Medulla oblongata (tissue), 1 donor: ENCODE measurements around the gene POLE.

Source experiments
- DNase-seq: peaks from one replicate; pipeline ENCODE4 v3.0.0-alpha.2; 2015; ENCODE audit errors: extremely low spot score

The POLE gene

DNA sequence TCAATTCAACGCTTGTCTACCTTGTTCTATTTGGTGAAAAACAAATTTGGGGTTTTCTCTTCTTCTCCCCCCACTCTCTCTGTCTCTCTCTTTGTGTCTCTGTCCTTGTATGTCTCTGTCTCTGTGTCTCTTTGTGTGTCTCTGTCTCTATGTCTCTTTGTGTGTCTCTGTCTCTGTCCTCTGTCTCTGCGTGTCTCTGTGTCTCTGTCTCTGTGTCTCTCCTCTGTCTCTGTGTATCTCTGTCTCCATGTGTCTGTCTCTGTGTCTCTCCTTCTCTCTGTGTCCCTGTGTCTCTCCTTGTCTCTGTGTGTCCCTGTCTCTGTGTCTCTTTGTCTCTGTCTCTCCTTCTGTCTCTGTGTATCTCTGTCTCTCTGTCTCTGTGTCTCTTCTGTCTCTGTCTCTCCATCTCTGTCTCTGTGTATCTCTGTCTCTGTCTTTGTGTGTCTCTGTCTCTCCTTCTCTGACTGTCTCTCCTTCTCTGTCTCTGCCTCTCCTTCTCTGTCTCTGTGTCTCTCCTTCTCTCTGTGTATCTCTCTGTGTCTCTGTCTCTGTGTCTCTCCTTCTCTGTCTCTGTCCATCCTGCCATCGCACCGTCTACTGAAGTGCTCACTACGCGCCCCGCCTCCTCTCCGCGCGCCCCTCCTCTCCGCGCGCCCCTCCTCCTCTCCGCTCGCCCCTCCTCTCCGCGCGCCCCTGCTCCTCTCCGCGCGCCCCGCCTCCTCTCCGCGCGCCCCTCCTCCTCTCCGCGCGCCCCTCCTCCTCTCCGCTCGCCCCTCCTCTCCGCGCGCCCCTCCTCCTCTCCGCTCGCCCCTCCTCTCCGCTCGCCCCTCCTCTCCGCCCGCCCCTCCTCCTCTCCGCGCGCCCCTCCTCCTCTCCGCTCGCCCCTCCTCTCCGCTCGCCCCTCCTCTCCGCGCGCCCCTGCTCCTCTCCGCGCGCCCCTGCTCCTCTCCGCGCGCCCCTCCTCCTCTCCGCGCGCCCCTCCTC is 89.5 kb downstream of the POLE start:
- DNase-seq, result no peak

DNA sequence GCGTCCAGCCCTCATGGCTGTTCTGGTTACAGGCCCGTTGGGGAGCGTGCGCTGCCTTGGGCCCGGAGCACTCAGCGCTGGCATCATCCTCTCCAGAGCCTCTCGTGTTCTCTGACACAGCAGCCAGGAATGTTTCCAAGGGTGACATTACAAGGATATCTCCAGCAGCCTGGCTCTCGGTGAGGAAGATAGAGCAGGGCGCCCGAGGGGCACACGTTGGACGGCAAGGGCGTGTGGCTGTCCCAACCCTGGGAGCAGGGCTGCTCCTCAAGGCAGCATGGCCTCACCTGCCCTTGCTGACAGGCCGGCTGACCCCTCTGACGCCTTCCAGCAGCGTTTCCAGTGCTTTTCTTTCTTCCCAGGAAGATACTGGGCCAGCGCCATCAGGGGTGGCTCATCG is 91.1 kb downstream of the POLE start:
- DNase-seq, result no peak

DNA sequence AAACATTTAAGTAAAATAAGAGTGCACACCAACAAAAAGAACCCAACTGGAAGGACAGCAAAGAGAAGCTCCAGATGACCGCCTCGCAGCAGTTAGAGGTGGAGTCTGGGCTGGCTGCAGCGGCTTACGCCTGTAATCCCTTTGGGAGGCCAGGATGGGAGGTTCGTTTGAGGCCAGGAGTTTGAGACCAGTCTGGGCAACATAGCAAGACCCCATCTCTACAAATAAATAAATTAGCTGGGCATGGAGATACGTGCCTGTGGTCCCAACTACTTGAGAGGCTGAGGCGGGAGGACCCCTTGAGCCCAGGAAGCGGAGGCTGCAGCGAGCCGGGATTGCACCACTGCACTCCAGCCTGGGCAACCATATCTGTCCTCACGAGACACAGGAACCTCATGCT is 92.0 kb downstream of the POLE start:
- DNase-seq, result no peak

DNA sequence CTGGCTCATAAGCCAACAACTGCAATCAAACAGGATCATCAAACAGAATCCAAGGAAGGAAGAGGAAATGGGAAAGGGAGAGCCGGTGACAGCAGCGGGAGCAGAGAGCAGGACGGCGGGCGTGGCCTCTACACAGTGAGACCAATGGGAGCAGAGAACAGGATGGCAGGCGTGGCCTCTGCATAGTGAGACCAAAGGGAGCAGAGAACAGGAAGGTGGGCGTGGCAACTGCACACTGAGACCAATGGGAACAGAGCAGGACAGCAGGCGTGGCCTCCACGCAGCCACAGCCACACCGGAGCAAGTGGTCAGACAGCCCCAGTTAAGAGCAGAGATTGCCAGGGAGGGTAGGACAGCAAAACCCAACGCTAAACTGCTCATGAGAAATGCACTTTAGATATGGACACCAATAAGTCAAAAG is 93.2 kb downstream of the POLE start:
- peak; percentile 90 for DNase-seq

DNA sequence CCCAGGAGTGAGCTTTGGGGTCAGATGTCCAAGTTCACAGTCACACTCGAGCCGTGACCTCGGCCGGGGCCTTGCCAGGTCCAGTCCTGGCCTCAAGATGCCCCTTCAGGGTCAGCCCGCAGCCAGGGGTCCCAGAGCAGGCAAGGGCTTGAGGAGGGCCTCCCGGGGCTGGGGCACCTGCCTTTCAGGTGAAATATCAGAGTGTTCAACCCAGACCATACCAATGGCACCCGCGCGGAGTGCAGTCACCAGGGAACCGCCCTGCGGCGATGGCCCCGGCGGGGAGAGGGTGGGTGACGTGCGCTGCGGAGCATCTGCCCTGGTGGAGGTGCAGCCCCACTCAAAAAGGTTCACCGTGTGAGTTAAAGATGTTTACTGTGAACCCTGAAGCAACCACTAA is 93.6 kb downstream of the POLE start:
- no peak for DNase-seq

DNA sequence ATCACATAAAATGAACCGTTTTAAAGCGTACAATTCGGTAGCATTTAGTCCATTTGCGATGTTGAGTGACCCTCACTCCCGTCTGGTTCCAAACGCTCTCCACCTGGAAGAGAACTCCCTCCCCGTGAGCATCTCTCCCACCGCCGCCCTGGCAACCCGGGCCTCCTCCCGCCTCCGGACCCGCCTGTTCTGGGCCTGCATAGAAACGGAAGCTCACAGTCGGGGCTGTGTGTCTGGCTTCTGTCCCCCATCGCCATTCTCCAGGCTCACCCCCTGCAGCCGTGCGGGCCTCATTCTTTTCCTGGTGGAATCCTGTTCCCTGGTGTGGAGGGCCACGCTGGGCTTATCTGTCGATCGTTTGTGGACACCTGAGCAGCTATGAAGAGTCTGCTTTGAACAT is 94.1 kb downstream of the POLE start:
- DNase-seq, result no peak

DNA sequence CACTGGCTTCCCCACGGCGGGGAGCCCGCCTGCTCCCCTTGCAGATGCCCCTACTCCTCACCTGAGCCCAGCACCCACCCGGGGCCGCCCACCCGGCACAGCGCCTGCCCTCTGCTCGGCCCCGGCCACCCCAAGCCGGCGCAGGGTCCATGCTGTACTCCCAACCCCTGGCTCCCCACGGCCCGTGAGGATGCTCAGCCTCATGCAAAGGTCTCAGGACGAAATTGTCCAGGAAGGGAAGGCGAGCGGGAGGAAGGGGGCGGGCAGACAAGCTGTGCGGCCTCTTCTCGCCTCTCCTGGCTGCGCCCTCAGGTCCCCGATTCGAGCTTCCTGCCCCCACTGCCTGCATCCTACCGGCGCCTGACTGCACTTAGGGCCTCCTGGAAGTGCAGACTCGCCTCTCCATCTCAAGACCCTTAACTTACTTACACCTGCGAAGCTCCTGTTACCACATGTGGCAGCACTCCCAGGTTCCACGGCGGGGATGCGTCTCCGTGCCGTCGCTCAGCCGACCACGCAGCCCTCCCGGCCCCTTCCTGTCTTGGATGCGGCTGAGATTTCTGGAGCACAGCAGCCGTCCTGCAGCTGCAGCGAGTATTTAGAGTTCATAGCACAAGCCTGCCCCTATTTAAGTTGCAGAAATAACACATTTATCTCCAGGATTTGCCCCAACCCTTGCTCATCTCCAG is 94.7 kb downstream of the POLE start:
- DNase-seq, result no peak

DNA sequence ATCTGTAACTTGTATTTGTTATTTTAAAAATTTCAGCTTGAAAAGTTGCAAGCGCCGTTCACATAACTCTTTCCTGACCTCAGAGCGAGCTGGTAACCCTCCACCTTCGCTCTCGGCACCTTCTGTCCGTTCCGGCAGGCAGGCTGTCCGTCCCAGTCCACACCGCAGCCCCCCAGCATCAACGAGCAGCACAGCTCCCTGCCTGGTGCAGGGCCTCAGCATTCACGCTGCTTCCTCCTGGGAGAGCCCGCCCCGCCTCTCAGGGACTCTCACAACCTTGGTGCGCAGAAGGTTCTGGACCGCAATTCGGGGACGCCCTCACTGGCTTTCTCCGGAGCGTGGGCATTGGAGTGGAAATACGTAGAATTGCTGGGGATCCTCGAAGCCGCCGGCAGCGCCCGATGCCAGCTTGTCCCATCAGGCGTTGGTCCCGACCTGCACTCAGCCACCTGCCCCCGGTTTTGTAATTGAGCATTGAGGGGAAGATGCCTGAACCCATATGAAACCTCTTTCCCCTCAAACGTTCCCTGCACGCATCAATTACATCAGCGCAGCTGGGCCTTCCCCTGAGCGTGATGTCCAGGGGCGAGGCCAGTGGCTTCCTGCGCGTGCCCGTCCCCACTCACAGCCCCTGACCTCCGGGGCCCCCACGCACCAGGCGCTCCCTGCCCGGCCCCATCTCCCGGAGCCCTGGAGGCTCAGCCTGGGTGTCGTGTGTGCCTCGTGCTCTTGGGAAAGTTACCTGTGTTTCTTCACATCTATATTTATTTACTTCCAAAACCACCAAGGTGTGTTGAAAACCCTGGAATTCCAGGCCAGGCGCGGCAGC is 95.8 kb downstream of the POLE start:
- no peak for DNase-seq

DNA sequence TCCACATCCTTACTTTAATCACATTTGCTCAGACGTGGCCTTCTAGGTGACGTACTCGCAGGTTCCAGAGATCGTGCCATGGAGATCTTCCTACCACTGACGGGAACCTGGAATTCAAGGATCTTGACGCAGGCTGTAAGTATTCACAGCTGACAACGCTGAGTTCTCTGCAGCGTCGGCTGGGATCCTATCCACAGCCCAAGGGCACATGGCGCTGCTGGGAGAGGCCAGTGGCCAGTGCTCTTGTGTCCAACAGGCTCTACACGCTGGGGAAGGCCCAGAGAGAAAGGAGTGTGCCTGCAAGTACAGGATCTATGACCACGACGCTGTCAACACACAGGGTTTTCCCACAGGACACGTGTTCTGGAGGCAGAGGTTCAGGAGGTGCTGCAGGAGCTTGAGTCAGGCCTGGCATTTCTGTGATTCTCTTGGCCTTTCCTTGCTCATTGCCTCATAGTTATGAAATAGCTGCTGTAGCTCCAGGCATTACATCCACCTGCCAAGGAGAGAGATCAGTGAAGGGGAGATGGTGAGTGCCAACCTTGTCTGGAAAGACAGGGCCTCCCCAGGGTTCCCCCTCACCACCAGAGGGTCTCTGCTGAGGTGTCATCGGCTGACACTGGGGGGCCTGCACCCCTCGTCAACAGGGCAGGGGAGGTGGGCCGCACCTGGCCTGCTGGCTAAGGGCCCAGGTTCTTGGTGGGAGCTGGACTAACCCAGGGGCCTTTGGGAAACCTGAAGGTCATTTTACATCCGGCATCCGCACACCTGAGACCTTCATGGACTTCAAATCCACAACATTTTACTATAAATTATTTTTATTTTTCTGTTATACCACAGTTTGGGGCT is 98.1 kb downstream of the POLE start:
- no peak for DNase-seq

DNA sequence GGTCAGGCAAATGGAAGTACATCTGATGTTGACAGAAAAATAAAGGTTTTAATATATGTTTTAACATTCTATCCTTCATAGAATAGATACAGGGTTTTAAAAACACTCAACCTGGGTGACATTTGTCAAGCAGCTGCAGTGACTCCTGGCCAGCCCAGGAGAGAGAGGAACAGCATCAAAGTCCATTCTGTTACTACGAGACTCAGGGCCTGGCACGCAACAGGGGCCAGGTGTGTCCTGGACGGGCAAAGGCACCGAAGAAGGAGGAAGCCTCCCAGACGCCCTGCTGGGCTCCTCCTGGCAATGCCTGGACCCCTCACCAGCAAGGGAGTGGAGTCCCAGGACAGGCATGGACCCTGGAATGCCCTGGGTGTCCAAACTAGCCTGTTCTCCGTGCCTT is 98.8 kb downstream of the POLE start:
- DNase-seq, result no peak

DNA sequence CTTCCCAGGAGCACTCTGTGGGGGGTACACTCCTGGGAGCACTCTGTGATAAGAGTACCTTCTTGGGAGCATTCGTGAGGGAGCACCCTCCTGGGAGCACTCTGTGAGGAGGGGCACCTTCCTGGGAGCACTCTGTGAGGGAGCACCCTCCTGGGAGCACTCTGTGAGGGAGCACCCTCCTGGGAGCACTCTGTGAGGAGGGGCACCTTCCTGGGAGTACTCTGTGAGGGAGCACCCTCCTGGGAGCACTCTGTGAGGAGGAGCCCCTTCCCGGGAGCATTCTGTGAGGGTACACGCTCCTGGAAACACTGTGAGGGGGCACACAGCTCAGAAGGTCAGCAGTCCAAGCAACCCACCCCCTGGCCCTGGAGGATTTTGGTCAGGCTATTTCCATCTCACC is 99.4 kb downstream of the POLE start:
- DNase-seq, result no peak

DNA sequence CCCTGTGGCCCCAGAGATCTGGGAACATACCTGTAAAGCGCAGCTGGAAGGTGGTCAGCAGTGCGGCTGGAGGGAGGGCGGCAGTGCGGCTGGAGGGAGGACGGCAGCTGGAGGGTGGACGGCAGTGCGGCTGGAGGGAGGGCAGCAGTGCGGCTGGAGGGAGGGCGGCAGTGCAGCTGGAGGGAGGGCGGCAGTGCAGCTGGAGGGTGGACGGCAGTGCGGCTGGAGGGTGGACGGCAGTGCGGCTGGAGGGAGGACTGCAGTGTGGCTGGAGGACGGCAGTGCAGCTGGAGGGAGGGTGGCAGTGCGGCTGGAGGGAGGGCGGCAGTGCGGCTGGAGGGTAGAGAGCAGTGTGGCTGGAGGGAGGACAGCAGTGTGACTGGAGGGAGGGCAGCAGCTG is 100.2 kb downstream of the POLE start:
- no peak for DNase-seq

DNA sequence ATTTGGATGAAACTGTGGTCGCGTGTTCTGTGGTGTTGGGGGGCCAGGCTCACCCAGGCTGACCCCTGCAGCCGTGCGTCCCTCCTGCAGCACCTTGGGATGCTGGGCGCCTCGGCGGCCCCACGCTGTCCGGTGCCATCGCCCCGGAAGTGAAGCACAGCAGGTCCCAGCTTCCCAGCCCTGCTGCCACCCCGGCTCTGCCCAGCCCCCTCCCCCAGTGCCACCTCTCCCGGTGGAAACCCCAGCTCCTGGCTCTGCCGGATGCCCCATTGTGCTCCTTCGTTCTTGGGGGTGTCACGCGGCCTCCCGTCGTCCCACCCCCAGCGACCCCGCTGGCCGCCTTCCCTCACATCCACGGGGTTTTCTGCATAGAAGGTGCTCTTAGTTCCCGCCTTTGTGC is 102.0 kb downstream of the POLE start:
- no peak for DNase-seq

DNA sequence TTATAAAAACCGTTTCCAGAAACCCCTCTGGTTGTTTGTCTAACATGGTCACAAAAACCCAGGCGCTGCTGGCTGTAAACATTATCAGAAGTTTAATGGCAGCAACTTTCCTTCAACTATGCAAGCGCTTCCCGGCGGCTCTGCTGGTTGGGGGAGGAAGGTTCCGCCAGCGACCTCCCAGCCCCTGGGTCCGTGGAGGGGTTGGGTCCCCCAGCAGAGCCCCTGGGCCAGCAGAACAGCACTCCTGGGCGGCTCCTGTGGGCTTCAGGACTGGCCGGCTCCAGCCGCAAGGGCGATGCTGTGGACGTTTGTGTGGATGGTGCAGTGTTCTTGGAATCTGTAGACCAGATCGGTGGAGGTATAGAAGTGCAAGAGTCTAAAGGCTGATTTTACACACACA is 102.7 kb downstream of the POLE start:
- no peak for DNase-seq

DNA sequence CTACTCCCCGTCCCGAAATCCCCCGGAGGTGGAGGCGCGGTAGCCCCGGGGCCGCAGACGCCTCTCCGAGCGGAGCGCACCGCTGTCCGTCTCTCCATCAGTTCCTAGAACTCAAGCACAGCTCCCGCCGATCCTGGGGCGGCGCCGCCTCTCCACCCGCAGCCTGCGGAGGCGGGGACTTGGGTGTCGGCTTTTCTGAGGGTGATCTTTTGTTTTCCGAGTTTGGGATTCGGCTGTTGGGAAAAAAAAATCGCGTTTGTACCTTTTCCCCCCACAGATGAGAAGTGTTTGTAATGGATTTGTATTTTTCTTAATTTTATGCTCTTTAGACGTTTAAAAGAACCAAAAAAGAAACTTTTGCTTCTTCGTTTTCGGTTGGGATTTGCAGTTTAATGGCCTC is 103.4 kb downstream of the POLE start:
- DNase-seq, result no peak

DNA sequence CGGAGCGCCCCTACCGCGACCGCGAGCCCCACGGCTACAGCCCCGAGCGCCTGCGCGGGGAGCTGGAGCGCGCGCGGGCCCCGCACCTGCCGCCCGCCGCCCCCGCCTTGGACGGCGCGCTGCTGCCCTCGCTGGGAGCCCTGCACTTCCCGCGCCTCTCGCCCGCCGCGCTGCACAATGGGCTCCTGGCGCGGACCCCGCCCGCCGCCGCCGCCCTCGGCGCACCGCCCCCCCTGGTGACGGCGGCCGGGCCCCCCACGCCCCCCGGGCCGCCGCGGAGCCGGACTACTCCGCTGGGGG is 103.8 kb downstream of the POLE start:
- no peak for DNase-seq

DNA sequence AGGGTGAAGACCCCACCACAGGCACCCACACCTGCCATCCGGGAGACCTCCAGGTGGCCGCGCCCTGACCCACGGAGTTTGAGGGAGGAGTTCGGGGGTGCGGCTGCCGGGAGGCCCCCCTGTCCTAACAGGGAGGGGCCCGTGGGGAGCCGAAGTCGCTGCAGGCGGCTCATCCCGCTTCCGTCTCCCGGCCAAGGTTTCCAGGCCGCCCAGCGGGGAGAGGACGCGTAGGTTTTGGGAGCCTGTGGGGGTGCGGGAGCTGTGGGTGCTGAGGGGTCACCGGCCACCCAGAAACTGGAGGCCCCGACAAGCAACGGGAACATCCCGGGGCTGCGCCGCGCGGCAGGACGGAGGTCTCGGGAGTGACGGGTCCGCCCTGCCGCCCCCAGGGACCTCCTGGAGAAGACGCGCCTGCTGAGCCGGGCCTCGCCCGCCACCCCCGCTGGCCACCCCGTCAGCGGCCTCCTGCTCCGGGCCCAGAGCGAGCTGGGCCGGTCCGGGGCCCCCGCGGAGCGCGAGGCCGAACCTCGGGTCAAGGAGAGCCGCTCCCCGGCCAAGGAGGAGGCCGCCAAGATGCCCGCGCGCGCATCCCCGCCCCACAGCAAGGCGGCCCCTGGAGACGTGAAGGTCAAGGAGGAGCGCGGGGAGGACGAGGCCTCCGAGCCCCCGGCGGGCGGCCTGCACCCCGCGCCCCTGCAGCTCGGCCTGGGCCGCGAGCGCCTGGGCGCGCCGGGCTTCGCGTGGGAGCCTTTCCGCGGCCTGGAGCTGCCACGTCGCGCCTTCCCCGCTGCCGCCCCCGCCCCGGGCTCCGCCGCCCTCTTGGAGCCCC is 104.3 kb downstream of the POLE start:
- no peak for DNase-seq

DNA sequence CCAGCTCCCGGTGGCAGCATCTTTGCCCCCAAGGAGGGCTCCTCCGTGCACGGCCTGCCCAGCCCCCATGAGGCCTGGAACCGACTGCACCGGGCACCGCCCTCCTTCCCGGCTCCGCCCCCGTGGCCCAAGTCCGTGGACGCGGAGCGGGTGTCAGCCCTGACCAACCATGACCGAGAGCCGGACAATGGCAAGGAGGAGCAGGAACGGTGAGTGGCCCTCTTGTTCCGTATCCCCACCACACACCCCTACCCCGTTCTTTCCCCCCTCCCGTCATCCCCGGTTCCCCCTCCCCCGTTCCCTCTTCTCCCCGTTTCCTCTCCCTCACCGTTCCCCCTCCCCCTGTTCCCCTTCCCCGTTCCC is 105.1 kb downstream of the POLE start:
- no peak for DNase-seq

DNA sequence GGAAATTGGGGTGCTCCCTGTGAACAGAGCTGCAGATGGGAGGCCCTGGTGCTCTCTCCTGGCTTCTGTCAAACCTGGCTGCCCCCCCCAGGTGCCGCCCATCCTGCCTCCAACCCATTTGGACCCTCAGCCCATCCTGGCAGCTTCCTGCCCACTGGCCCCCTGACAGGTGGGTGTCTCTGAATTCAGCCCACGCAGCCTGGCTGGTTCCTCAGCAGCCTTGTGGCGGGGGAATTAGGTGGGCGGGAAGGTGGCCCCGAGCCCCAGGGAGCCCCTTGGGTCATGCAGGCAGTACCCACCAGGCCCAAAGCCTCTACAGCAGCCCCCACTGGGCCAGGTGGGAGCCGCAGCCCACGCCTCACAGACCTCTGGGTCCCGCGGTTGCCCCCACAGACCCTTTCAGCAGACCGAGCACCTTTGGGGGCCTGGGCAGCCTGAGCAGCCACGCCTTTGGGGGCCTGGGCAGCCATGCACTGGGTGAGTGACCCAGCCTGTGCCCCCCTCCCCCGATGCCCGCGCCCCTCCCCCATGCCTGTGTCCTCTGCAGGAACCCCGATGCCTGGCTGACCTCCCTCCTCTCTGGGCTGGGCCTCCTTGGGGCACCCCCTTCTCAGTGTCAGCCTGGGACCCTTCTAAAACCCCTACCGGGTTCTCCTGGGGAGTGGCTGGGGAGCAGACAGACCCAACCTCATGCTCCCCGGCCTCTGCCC is 105.6 kb downstream of the POLE start:
- no peak for DNase-seq

DNA sequence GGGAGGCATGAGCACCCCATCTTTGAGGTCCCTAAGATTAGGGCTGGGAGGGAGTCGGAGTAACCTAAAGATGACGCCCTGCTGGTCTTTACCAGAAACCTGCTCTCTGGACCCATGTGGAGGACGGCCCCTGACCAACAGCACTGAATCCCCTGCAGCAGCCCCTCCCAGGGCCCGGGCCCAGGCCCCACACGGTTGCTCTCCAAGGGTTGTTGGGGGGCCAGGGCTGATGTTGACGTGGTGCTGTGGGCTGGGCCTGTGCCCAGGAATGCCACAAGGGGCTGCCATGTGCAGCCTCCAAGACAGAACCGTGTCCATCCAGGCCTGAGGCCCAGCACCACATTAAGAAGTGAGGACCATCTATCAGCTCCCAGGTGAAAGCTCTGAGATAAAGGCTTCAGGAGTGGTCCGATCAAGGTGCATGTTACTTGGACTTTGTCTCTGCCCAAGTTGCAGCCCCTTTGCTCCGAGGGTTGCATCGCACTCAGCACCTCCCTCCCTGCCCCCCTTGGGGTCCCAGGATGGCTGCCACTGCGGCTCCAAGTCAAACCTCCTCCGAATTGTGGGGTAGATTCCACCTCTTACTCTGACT is 106.3 kb downstream of the POLE start:
- DNase-seq, result no peak
